ENCODE data around the gene EPPIN.

Gene EPPIN

GRCh38 chr20:45545351-45545750 lies 1.9 kb downstream of the EPPIN start:
- no peaks in the 10 kb centered on the region for H3K9me3 ChIP-seq (ENCODE audit: control extremely low read depth in 1 of 5, control insufficient read depth in 4 of 5, insufficient read depth in 2 of 5, low read depth in 1 of 5, low read length in 4 of 5)
- H3K4me1 ChIP-seq (ENCODE audit: control extremely low read depth in 1 of 4, control insufficient read depth in 4 of 4, insufficient read depth in 4 of 4, low read length in 3 of 4) = no peaks in the 10 kb centered on the region
- no peak overlapping the region for H3K27ac ChIP-seq (ENCODE audit: insufficient read depth in 1 of 2, low read depth in 1 of 2, low read length in 2 of 2, poor library complexity in 1 of 2, severe bottlenecking in 2 of 2)
- no peak for DNase-seq
- ChIA-PET CTCF (interaction anchor here (1.4 to 1.6 kb wide), 2 partner anchors 225 to 227 kb away, joined by 3 to 5 read pairs; no protein-coding TSS in a partner anchor), POLR2A (no interaction called here)
- peaks cover 0 to 21% (median 5%) of the 10 kb centered on the region in 5 experiments for H3K27me3 ChIP-seq (replicated peaks in 2 of 5; ENCODE audit: control insufficient read depth in 4 of 5, insufficient read depth in 5 of 5, low read length in 4 of 5)
- WGBS (ENCODE audit: insufficient coverage) = 80% methylated on average over 2 of the region's 3 CpGs
- H3K36me3 ChIP-seq (ENCODE audit: control insufficient read depth in 4 of 4, insufficient read depth in 4 of 4, low read length in 3 of 4) = no peaks in the 10 kb centered on the region
- H3K4me3 ChIP-seq (ENCODE audit: control insufficient read depth in 1 of 7, extremely low read depth in 1 of 7, insufficient read depth in 4 of 7, low read depth in 2 of 7, low read length in 6 of 7) = no peak overlapping the region

- H3K9me3 ChIP-seq (ENCODE audit: control extremely low read depth in 1 of 5, control insufficient read depth in 4 of 5, insufficient read depth in 2 of 5, low read depth in 1 of 5, low read length in 4 of 5) = peaks cover 0 to 3% (median 0%) of the 10 kb centered on the region in 5 experiments
- CTCF ChIA-PET = no interaction called here
- DNase-seq = no peak
- no peak within 1 kb of the TSS for H3K27ac ChIP-seq (ENCODE audit: insufficient read depth in 1 of 2, low read depth in 1 of 2, low read length in 2 of 2, poor library complexity in 1 of 2, severe bottlenecking in 2 of 2)
- 100% methylated on average over 2 of the region's 2 CpGs for WGBS (ENCODE audit: insufficient coverage)
- no peaks in the 10 kb centered on the region for H3K36me3 ChIP-seq (ENCODE audit: control insufficient read depth in 4 of 4, insufficient read depth in 4 of 4, low read length in 3 of 4)
- POLR2A ChIA-PET = no interaction called here
- H3K4me1 ChIP-seq (ENCODE audit: control extremely low read depth in 1 of 4, control insufficient read depth in 4 of 4, insufficient read depth in 4 of 4, low read length in 3 of 4) = no peaks in the 10 kb centered on the region
- H3K27me3 ChIP-seq (replicated peaks in 2 of 5; ENCODE audit: control insufficient read depth in 4 of 5, insufficient read depth in 5 of 5, low read length in 4 of 5) = peaks cover 2 to 39% (median 17%) of the 10 kb centered on the region in 5 experiments
- no peak within 1 kb of the TSS for H3K4me3 ChIP-seq (ENCODE audit: control insufficient read depth in 1 of 7, extremely low read depth in 1 of 7, insufficient read depth in 4 of 7, low read depth in 2 of 7, low read length in 6 of 7)
Observed at GRCh38 chr20:45539382-45539781, 7.8 kb downstream of the EPPIN start, which contains the start of gene WFDC6. WFDC6 (minus strand) TSS chr20:45539482; CDS start chr20:45539407, 75 bp downstream.

- Histone ChIP-seq H3K27ac (ENCODE audit: insufficient read depth in 1 of 2, low read depth in 1 of 2, low read length in 2 of 2, poor library complexity in 1 of 2, severe bottlenecking in 2 of 2) (no peak overlapping the region), H3K4me3 (ENCODE audit: control insufficient read depth in 1 of 7, extremely low read depth in 1 of 7, insufficient read depth in 4 of 7, low read depth in 2 of 7, low read length in 6 of 7) (no peak overlapping the region), H3K36me3 (ENCODE audit: control insufficient read depth in 4 of 4, insufficient read depth in 4 of 4, low read length in 3 of 4) (no peaks in the 10 kb centered on the region), H3K9me3 (ENCODE audit: control extremely low read depth in 1 of 5, control insufficient read depth in 4 of 5, insufficient read depth in 2 of 5, low read depth in 1 of 5, low read length in 4 of 5) (peaks cover 0 to 3% (median 0%) of the 10 kb centered on the region in 5 experiments), H3K27me3 (replicated peaks in 2 of 5; ENCODE audit: control insufficient read depth in 4 of 5, insufficient read depth in 5 of 5, low read length in 4 of 5) (peaks cover 2 to 39% (median 17%) of the 10 kb centered on the region in 5 experiments), H3K4me1 (ENCODE audit: control extremely low read depth in 1 of 4, control insufficient read depth in 4 of 4, insufficient read depth in 4 of 4, low read length in 3 of 4) (no peaks in the 10 kb centered on the region)
- 46% methylated on average over 5 of the region's 7 CpGs for WGBS (ENCODE audit: insufficient coverage)
- POLR2A ChIA-PET = no interaction called here
- no peak for DNase-seq
- CTCF ChIA-PET = interaction anchor here (1.4 kb wide), 1 partner anchor 20 kb away, joined by 3 read pairs; no protein-coding TSS in a partner anchor
Observed at GRCh38 chr20:45538209-45538799, 8.9 kb downstream of the EPPIN start.

- DNase-seq = no peak
- no peaks in the 10 kb centered on the region for H3K4me1 ChIP-seq (ENCODE audit: control extremely low read depth in 1 of 4, control insufficient read depth in 4 of 4, insufficient read depth in 4 of 4, low read length in 3 of 4)
- H3K4me3 ChIP-seq (ENCODE audit: control insufficient read depth in 1 of 7, extremely low read depth in 1 of 7, insufficient read depth in 4 of 7, low read depth in 2 of 7, low read length in 6 of 7) = no peak overlapping the region
- ChIA-PET POLR2A (interaction anchor here (0.7 kb wide), 1 partner anchor 181 kb away, joined by 7 read pairs; no protein-coding TSS in a partner anchor), CTCF (no interaction called here)
- peaks cover 6 to 26% (median 11%) of the 10 kb centered on the region in 5 experiments for H3K27me3 ChIP-seq (replicated peaks in 2 of 5; ENCODE audit: control insufficient read depth in 4 of 5, insufficient read depth in 5 of 5, low read length in 4 of 5)
- no CpG with 5 or more reads among the region's 4 CpGs for WGBS (ENCODE audit: insufficient coverage)
- no peaks in the 10 kb centered on the region for H3K36me3 ChIP-seq (ENCODE audit: control insufficient read depth in 4 of 4, insufficient read depth in 4 of 4, low read length in 3 of 4)
- H3K27ac ChIP-seq (ENCODE audit: insufficient read depth in 1 of 2, low read depth in 1 of 2, low read length in 2 of 2, poor library complexity in 1 of 2, severe bottlenecking in 2 of 2) = no peak overlapping the region
- no peaks in the 10 kb centered on the region for H3K9me3 ChIP-seq (ENCODE audit: control extremely low read depth in 1 of 5, control insufficient read depth in 4 of 5, insufficient read depth in 2 of 5, low read depth in 1 of 5, low read length in 4 of 5)
Observed at GRCh38 chr20:45527294-45527693, 19.9 kb downstream of the EPPIN start.

GRCh38 chr20:45523821-45524220 lies 23.4 kb downstream of the EPPIN start:
- CTCF ChIA-PET = no interaction called here

GRCh38 chr20:45518282-45518681 lies 28.9 kb downstream of the EPPIN start:
- H3K4me3 ChIP-seq (ENCODE audit: control insufficient read depth in 1 of 7, extremely low read depth in 1 of 7, insufficient read depth in 4 of 7, low read depth in 2 of 7, low read length in 6 of 7) = no peak overlapping the region
- no peaks in the 10 kb centered on the region for H3K9me3 ChIP-seq (ENCODE audit: control extremely low read depth in 1 of 5, control insufficient read depth in 4 of 5, insufficient read depth in 2 of 5, low read depth in 1 of 5, low read length in 4 of 5)
- POLR2A ChIA-PET = interaction anchor here (0.6 kb wide), 1 partner anchor 197 kb away, joined by 3 read pairs; no protein-coding TSS in a partner anchor
- H3K4me1 ChIP-seq (ENCODE audit: control extremely low read depth in 1 of 4, control insufficient read depth in 4 of 4, insufficient read depth in 4 of 4, low read length in 3 of 4) = no peaks in the 10 kb centered on the region
- H3K36me3 ChIP-seq (ENCODE audit: control insufficient read depth in 4 of 4, insufficient read depth in 4 of 4, low read length in 3 of 4) = no peaks in the 10 kb centered on the region
- no peak overlapping the region for H3K27ac ChIP-seq (ENCODE audit: insufficient read depth in 1 of 2, low read depth in 1 of 2, low read length in 2 of 2, poor library complexity in 1 of 2, severe bottlenecking in 2 of 2)
- peaks cover 0 to 12% (median 11%) of the 10 kb centered on the region in 5 experiments for H3K27me3 ChIP-seq (replicated peaks in 2 of 5; ENCODE audit: control insufficient read depth in 4 of 5, insufficient read depth in 5 of 5, low read length in 4 of 5)
- CTCF ChIA-PET = interaction anchor here (1.1 kb wide), 1 partner anchor 20 kb away, joined by 3 read pairs; no protein-coding TSS in a partner anchor
- no CpG with 5 or more reads among the region's 2 CpGs for WGBS (ENCODE audit: insufficient coverage)
- no peak for DNase-seq

More at GRCh38 chr20:45523821-45524220, 23.4 kb downstream of the EPPIN start:
- H3K4me3 ChIP-seq (ENCODE audit: control insufficient read depth in 1 of 7, extremely low read depth in 1 of 7, insufficient read depth in 4 of 7, low read depth in 2 of 7, low read length in 6 of 7) = no peak overlapping the region
- POLR2A ChIA-PET = no interaction called here
- no peak for DNase-seq
- no peaks in the 10 kb centered on the region for H3K4me1 ChIP-seq (ENCODE audit: control extremely low read depth in 1 of 4, control insufficient read depth in 4 of 4, insufficient read depth in 4 of 4, low read length in 3 of 4)
- H3K27ac ChIP-seq (ENCODE audit: insufficient read depth in 1 of 2, low read depth in 1 of 2, low read length in 2 of 2, poor library complexity in 1 of 2, severe bottlenecking in 2 of 2) = no peak overlapping the region
- WGBS (ENCODE audit: insufficient coverage) = 83% methylated on average over 1 of the region's 1 CpG
- H3K9me3 ChIP-seq (ENCODE audit: control extremely low read depth in 1 of 5, control insufficient read depth in 4 of 5, insufficient read depth in 2 of 5, low read depth in 1 of 5, low read length in 4 of 5) = no peaks in the 10 kb centered on the region
- H3K27me3 ChIP-seq (replicated peaks in 2 of 5; ENCODE audit: control insufficient read depth in 4 of 5, insufficient read depth in 5 of 5, low read length in 4 of 5) = peaks cover 6 to 26% (median 15%) of the 10 kb centered on the region in 5 experiments
- no peaks in the 10 kb centered on the region for H3K36me3 ChIP-seq (ENCODE audit: control insufficient read depth in 4 of 4, insufficient read depth in 4 of 4, low read length in 3 of 4)

GRCh38 chr20:45515147-45515913 lies 31.9 kb downstream of the EPPIN start, which contains the start of gene SPINT3:
SPINT3 (minus strand) TSS chr20:45515622; CDS start chr20:45515608, 14 bp downstream.
- Histone ChIP-seq H3K4me1 (ENCODE audit: control extremely low read depth in 1 of 4, control insufficient read depth in 4 of 4, insufficient read depth in 4 of 4, low read length in 3 of 4) (no peaks in the 10 kb centered on the region), H3K27ac (ENCODE audit: insufficient read depth in 1 of 2, low read depth in 1 of 2, low read length in 2 of 2, poor library complexity in 1 of 2, severe bottlenecking in 2 of 2) (no peak within 1 kb of the TSS), H3K4me3 (ENCODE audit: control insufficient read depth in 1 of 7, extremely low read depth in 1 of 7, insufficient read depth in 4 of 7, low read depth in 2 of 7, low read length in 6 of 7) (no peak within 1 kb of the TSS), H3K27me3 (replicated peaks in 2 of 5; ENCODE audit: control insufficient read depth in 4 of 5, insufficient read depth in 5 of 5, low read length in 4 of 5) (peaks cover 3 to 13% (median 3%) of the 10 kb centered on the region in 5 experiments), H3K36me3 (ENCODE audit: control insufficient read depth in 4 of 4, insufficient read depth in 4 of 4, low read length in 3 of 4) (no peaks in the 10 kb centered on the region), H3K9me3 (ENCODE audit: control extremely low read depth in 1 of 5, control insufficient read depth in 4 of 5, insufficient read depth in 2 of 5, low read depth in 1 of 5, low read length in 4 of 5) (no peaks in the 10 kb centered on the region)
- POLR2A ChIA-PET = no interaction called here
- no peak for DNase-seq
- whole genome bisulfite sequencing (ENCODE audit: insufficient coverage) = 73% methylated on average over 5 of the region's 5 CpGs
- CTCF ChIA-PET = no interaction called here

Measured in common myeloid progenitor, CD34-positive (primary cell).